GM21576 (cell line): ENCODE data around the gene TEKT4.
A peak's percentile ranks its signal among the peaks of the same experiment; 100 is the strongest.
"Not testable (repeated sequence)": the region's sequence is repeated elsewhere in the genome, so short reads cannot be mapped to it uniquely, and the experiment has no call there.

Source experiments
- ATAC-seq: cut with Tn5 transposase; IDR thresholded peaks from one replicate; pipeline ENCODE4 v1.9.1; 2021; ENCODE audit warnings: mild to moderate bottlenecking, moderate library complexity; ENCODE audit not compliant: unreplicated experiment

The TEKT4 gene

GRCh38 chr2:94871226-94872087 lies at the start of gene TEKT4:
TEKT4 (plus strand) TSS chr2:94871430; CDS start chr2:94871580, 150 bp downstream.
- ATAC-seq = no peak

GRCh38 chr2:94839224-94839623 lies 32.0 kb upstream of the TEKT4 start:
- not testable (repeated sequence) for ATAC-seq

GRCh38 chr2:94856856-94857255 lies 14.4 kb upstream of the TEKT4 start:
- not testable (repeated sequence) for ATAC-seq

DNA sequence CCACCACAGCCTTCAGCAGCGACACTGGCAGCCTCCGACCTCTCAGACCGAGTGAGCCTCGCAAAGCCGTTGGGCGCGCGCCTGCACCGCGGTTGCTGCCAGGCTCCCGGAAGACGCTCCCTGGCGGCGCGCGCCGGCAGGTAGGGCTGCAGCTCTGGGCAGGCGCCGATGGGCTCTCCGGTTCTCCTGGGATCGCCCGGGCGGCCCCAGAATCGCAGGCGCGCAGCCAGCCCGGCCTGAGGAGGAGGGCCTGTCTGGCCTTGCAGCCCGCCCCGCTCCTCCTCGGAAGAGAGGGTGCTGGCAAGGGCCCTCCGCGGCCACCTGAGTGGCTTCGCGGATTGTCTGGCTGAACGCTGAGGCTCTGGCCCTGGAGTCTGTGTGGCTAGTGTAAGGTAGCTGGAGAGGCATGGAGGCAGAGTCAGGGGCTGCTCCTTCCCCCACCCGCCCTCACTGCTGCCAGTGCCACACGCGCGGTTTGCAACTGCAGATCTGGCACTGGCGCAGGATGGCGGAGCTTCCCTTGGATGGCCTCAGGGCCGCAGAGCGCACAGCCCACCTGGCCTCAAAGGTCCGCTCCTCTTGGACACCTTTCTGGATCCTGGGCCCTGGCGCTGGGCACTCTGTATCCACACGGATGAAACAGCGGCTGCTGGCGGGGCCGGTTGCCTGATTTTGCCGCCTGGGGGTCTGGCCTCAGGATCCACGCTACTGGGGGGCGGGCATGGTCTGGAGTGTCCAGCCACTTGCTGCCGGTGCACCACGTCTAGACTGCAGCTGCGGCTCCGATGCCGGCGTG lies 13.7 kb upstream of the TEKT4 start:
- ATAC-seq = not testable (repeated sequence)

GRCh38 chr2:94858163-94858888 lies 12.9 kb upstream of the TEKT4 start:
- ATAC-seq = not testable (repeated sequence)

GRCh38 chr2:94861308-94862152 lies 9.7 kb upstream of the TEKT4 start:
- no peak for ATAC-seq

DNA sequence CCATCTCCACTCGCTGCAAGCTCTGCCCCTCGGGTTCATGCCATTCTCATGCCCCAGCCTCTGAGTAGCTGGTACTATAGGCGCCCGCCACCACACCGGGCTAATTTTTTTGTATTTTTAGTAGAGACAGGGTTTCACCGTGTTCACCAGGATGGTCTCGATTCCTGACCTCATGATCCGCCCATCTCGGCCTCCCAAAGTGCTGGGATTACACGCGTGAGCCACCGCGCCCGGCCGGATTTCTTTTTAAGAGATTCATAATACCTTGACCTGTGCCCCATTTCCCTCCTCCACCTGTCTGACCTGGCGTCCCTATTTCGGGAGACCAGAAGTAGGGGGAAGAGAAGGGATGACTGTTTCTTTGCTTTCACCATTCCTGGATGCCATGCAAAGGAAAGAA lies 8.3 kb upstream of the TEKT4 start:
- not testable (repeated sequence) for ATAC-seq

GRCh38 chr2:94869131-94869530 lies 2.1 kb upstream of the TEKT4 start:
- no peak for ATAC-seq

- ATAC-seq = no peak
Observed at GRCh38 chr2:94869552-94870439, 1.4 kb upstream of the TEKT4 start.

DNA sequence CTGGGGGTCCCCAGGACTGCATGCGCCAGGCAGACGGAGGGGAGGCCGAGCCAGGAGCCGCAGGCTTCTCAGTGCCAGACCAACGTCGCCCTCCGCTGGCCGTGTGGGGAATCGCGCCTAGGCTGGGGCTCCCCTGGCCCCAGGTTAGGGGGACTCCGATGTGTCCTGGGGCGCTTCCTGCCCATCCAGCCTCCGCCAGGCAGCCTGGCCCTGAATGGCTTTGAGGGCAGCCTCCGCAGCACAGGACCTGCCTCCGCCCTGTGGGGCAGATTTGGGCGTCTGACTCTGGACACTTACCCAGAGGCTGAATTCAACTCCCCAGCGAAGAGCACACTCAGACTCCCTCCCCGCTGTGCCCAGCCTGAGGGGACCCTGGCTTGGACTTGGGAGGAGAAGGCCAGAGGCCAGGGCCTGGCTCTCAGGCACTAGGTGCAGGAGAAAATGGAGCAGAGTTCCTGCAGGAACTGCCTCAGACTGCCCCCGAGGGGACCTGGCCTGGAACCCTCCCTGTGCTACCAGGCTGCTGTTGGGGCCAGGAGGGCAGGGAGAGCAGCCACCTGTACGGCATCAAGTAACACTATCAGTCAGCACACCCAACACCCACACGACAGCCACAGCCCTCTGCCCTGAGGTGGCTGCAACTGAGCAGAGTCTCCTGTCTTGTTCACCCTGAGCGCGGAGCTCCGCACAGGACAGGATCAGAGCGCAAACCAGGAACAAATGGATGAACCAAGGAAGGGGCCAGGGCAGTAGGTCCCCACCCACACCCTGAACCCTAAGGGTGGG lies 597 bp upstream of the TEKT4 start:
- ATAC-seq = no peak

- ATAC-seq = no peak
Observed at GRCh38 chr2:94872088-94872618, 923 bp downstream of the TEKT4 start.

DNA sequence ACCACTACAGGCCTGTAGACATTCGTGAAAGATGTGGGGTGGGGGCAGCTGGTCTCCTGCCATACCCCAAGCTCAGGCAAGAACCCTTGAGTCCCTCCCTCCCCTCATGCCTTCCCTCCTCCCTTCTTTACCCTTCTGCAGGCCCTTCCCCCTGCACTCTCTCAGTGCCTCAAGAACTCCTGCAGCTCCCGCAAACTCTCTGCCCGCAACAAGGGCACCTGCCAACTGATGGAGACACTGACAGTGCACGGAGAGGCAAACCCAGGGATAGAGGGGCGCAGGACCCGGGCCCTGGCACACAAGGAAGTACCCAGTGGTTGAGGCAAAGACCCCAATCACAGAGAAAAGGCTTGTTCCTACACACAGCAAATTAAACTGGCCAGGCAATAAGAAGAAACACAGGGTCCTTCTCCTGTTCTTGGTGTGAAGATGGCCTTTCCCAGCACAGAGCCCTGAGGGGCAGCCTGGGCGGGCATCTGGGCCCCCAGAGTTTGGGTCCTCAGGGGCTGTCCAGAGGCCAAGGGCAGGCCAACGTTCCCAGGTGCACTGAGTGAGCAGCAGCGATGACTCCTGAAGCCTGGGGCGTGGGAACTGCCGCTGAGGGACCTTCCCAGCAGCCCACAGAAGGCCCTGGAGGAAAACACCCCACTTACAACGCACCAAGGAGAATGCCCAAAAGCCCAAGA lies 1.6 kb downstream of the TEKT4 start:
- ATAC-seq = no peak

DNA sequence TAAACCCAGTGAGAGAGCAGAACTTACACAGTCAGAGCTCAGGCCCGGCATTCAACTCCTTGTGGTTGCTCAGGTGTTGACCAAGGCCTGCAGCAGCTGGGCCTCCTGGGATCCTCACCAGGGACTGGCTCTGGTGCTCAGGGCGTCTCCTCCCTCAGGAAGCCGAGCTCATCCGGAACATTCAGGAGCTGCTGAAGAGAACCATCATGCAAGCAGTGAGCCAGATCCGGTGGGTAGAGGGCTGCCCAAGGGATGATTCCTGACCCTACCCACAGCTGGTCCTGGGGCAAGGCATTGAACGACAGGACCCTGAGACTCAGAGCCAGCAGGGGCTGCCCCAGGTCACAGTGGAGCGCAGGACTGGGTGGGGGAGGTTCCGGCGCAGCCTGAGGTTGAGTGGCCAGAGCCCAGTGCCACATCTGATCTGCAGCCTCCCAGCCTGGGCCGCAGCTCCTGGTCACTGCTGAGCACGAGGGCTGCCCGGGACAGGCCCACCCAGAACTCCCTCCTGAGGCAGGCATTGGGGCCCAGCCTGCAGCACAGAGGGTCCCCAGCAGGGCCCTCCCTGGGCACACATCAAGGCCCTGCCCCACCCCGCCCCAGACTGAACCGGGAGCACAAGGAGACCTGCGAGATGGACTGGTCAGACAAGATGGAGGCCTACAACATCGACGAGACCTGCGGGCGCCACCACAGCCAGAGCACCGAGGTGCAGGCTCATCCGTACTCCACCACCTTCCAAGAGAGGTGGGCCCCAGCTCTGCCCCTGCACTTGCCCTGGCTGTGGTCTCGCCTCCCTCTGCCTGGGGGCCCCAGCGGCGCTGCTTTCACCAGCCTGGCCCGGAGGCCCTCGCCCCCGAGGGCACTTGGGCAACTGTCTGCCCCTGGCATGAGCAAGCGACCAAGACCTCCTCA lies 2.4 kb downstream of the TEKT4 start:
- ATAC-seq = no peak

GRCh38 chr2:94874277-94874997 lies 3.2 kb downstream of the TEKT4 start:
- ATAC-seq = peak; percentile 95

- no peak for ATAC-seq
Observed at GRCh38 chr2:94875064-94875819, 4.0 kb downstream of the TEKT4 start.
